Stomach (tissue), 9 donors: Measurements from ENCODE around the gene HNRNPK. TPM values are rescaled to one million over a fixed set of nuclear protein-coding genes. Genes with fewer than 3 reads are reported as not detected.

Source experiments
- DNase-seq, 2 donors: peaks; one replicate each; pipeline versions ENCODE4 v3.0.0 to v3.0.0-alpha.2; 2013 to 2019
- H3K27ac ChIP-seq, 5 donors: fragments of 200-600 bp in 4 of 5; sonication (generic) in 4 of 5; one replicate each; pipeline ENCODE4 v1.5.1; 2013 to 2019; ENCODE audit warnings: mild to moderate bottlenecking in 1 of 5, moderate library complexity in 1 of 5
- H3K27me3 ChIP-seq, 3 donors: fragments of 200-600 bp; sonication (generic); one replicate each; pipeline ENCODE4 v1.5.1; 2017 to 2019; ENCODE audit warnings: mixed run types in 1 of 3
- H3K36me3 ChIP-seq, 4 donors: fragments of 200-600 bp; sonication (generic); 1 replicate in 3 of 4; 2 replicates in 1 of 4; pipeline ENCODE4 v1.5.1; 2016 to 2019
- H3K4me1 ChIP-seq, 4 donors: fragments of 200-600 bp; sonication (generic); one replicate each; pipeline ENCODE4 v1.5.1; 2016 to 2019
- H3K4me3 ChIP-seq, 4 donors: fragments of 200-600 bp; sonication (generic) in 3 of 4; one replicate each; pipeline ENCODE4 v1.5.1; 2016 to 2019; ENCODE audit warnings: mild to moderate bottlenecking in 1 of 4
- H3K9me3 ChIP-seq, 4 donors: fragments of 200-600 bp; sonication (generic); one replicate each; pipeline ENCODE4 v1.5.1; 2016 to 2019
- EP300 ChIP-seq: sonication (generic); formaldehyde crosslinking; IDR thresholded peaks from one replicate; pipeline ENCODE4 v1.6.1; 2017; ENCODE audit warnings: antibody characterized with exemption
- POLR2A ChIP-seq, 4 donors: fragments of 450-650 bp; IDR thresholded peaks; one replicate each; pipeline ENCODE4 v1.6.1; 2016; ENCODE audit warnings: antibody characterized with exemption in 4 of 4, control low read depth in 2 of 4, mild to moderate bottlenecking in 1 of 4, moderate library complexity in 1 of 4
- POLR2AphosphoS5 ChIP-seq, 3 donors: sonication (generic); formaldehyde crosslinking; IDR thresholded peaks; one replicate each; pipeline ENCODE4 v1.6.1; 2016; ENCODE audit warnings: antibody characterized with exemption in 3 of 3
- WGBS, 5 donors: extraction: QIAGEN DNeasy Blood & Tissue Kit in 3 of 5; methylation state at CpG; one replicate each; pipeline versions ENCODE4 v1.1.5 to v1.1.7; 2013 to 2018; 5-methylcytosine and 5-hydroxymethylcytosine counted together
- intact Hi-C: fragments of 100-400 bp; cut with DNase I; formaldehyde crosslinking; loops from one replicate; pipeline ENCODE4 v1.15.1; 2023; ENCODE audit warnings: low total_unique reads
- polyA plus RNA-seq, 3 donors: library from polyadenylated mRNA; stranded (reverse); fragments of 200-250 nt; gene quantifications; one replicate each; pipeline ENCODE4 v1.2.3, GENCODE V29; 2013
- total RNA-seq, 5 donors: library from RNA; depleted of rRNA; stranded (reverse); fragments of >200 nt; gene quantifications; one replicate each; pipeline versions ENCODE4 v1.1.0 to v1.2.3, GENCODE V29; 2014 to 2016
- TF ChIP-seq, protein P1 (sequence below), 7 experiments: fragments of 450-650 bp in 4 of 7; fragments of 200-600 bp in 3 of 7; sonication (generic) in 3 of 7; IDR thresholded peaks; one replicate each; pipeline ENCODE4 v1.5.1; 2016 to 2019; ENCODE audit warnings: antibody characterized with exemption in 7 of 7, control low read depth in 2 of 7, mild to moderate bottlenecking in 1 of 7
- donor health status: healthy with polysubstance abuse.
- donor health status: Bipolar disorder and iron deficiency.
- donor health status: healthy.

HNRNPK gene
- total and polyA plus RNA-seq, 8 donors: 164 to 835 (median 257) TPM

DNA sequence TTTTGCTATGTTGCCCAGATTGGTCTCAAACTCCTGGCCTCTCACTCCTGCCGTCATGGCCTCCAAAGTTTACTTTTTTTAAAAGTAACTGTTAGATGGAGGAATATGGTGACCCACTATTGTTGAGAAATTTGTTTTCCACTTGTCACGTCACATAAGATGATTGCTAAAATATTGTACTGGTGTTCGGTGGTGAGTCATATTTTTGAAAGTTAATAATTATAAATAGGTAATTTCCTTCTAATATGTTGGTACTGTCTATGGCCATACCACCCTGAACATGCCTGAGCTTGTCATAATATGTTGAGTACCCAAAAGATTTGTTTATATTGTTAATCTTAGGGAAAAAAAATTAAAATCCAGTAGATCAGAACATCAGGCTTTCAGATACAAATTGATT, 23.2 kb upstream of the HNRNPK start:
- Histone ChIP-seq H3K4me3 (no peak overlapping the region), H3K36me3 (peaks cover 0 to 5% (median 0%) of the 10 kb centered on the region in 4 donors), H3K9me3 (no peaks in the 10 kb centered on the region), H3K27me3 (no peaks in the 10 kb centered on the region), H3K4me1 (peaks cover 0 to 18% (median 8%) of the 10 kb centered on the region in 4 donors), H3K27ac (no peak overlapping the region)
- DNase-seq: no peak
- TF ChIP-seq, protein P1, sequence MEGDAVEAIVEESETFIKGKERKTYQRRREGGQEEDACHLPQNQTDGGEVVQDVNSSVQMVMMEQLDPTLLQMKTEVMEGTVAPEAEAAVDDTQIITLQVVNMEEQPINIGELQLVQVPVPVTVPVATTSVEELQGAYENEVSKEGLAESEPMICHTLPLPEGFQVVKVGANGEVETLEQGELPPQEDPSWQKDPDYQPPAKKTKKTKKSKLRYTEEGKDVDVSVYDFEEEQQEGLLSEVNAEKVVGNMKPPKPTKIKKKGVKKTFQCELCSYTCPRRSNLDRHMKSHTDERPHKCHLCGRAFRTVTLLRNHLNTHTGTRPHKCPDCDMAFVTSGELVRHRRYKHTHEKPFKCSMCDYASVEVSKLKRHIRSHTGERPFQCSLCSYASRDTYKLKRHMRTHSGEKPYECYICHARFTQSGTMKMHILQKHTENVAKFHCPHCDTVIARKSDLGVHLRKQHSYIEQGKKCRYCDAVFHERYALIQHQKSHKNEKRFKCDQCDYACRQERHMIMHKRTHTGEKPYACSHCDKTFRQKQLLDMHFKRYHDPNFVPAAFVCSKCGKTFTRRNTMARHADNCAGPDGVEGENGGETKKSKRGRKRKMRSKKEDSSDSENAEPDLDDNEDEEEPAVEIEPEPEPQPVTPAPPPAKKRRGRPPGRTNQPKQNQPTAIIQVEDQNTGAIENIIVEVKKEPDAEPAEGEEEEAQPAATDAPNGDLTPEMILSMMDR (IDR thresholded peaks at IDR 0.05): no peak
- TF ChIP-seq EP300: no peak
- no peak for TF ChIP-seq POLR2A (IDR thresholded peaks at IDR 0.05)
- no peak for TF ChIP-seq POLR2AphosphoS5 (IDR thresholded peaks at IDR 0.05)
- intact Hi-C loops: no loop called here
- WGBS, 5 donors: 90 to 99% (median 94%) methylated on average over 3 of the region's 3 CpGs

DNA sequence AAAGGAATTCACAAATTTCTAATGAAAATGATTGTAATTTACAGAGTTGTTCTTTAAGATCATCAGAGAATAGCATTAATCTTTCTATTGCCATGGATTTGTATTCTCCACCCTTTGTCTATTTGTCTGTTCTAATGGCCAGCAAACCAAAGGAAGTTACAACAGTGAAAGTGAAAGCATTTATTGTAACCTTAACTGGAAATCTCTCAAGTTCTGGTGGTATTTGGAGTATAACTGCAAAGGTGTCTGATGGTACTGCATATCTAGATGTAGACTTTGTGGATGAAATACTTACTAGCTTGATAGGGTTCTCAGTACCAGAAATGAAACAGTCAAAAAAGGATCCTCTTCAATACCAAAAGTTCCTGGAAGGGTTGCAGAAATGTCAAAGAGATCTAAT, 22.3 kb upstream of the HNRNPK start:
- no peak for TF ChIP-seq EP300
- TF ChIP-seq, protein P1 (IDR thresholded peaks at IDR 0.05): no peak
- TF ChIP-seq POLR2AphosphoS5 (IDR thresholded peaks at IDR 0.05): no peak
- no peak for TF ChIP-seq POLR2A (IDR thresholded peaks at IDR 0.05)
- Histone ChIP-seq H3K9me3 (no peaks in the 10 kb centered on the region), H3K27ac (peak overlapping the region in 2 of 5 donors; percentile 24 to 63), H3K27me3 (no peaks in the 10 kb centered on the region), H3K4me1 (peaks cover 5 to 18% (median 11%) of the 10 kb centered on the region in 4 donors), H3K4me3 (no peak overlapping the region), H3K36me3 (peaks cover 0 to 5% (median 0%) of the 10 kb centered on the region in 4 donors)
- DNase-seq: peak in 1 of 2 donors; percentile 16
- intact Hi-C loops: no loop called here

DNA sequence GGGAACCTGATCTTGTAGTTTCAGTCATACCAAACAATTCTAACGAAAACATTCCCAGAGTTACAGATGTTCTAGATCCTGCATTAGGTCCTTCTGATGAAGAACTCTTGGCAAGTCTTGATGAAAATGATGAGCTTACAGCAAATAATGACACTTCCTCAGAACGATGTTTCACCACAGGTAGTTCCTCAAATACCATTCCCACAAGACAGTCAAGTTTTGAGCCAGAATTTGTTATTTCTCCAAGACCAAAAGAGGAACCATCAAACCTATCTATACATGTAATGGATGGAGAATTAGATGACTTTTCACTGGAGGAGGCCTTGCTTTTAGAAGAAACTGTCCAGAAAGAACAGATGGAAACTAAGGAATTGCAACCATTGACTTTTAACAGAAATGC, 21.6 kb upstream of the HNRNPK start:
- 83 to 96% (median 89%) methylated on average over 2 of the region's 2 CpGs for WGBS, 5 donors
- H3K27me3 ChIP-seq: no peaks in the 10 kb centered on the region

DNA sequence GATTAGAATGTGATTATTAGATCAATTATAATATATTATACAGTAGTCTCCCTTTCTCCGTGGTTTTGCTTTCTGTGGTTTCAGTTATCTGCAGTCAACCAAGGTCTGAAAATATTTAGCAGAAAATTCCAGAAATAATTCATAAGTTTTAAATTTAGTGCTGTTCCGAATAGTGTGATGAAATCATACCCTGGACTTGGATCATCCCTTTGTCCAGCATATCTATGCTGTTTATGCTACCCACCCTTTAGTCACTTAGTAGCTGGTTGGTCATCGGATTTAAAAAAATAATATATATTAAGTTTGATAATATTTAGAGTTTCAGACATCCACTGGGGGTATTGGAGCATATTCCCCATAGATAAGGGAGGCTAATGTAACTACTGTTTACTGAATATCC, 20.2 kb upstream of the HNRNPK start:
- no peak overlapping the region for H3K27ac ChIP-seq
- H3K9me3 ChIP-seq: no peaks in the 10 kb centered on the region
- 80 to 88% (median 83%) methylated on average over 3 of the region's 3 CpGs for WGBS, 5 donors
- DNase-seq: no peak
- H3K36me3 ChIP-seq: peaks cover 0 to 5% (median 0%) of the 10 kb centered on the region in 4 donors
- intact Hi-C loops: no loop called here
- peaks cover 5 to 20% (median 13%) of the 10 kb centered on the region in 4 donors for H3K4me1 ChIP-seq
- TF ChIP-seq, protein P1 (IDR thresholded peaks at IDR 0.05): no peak
- TF ChIP-seq EP300: no peak
- TF ChIP-seq POLR2AphosphoS5 (IDR thresholded peaks at IDR 0.05): no peak
- TF ChIP-seq POLR2A (IDR thresholded peaks at IDR 0.05): no peak
- no peaks in the 10 kb centered on the region for H3K27me3 ChIP-seq
- H3K4me3 ChIP-seq: no peak overlapping the region

More for the DNA sequence above, 21.6 kb upstream of the HNRNPK start:
- no peak for DNase-seq
- Histone ChIP-seq H3K4me1 (peaks cover 5 to 19% (median 13%) of the 10 kb centered on the region in 4 donors), H3K4me3 (no peak overlapping the region), H3K9me3 (no peaks in the 10 kb centered on the region), H3K36me3 (peaks cover 0 to 5% (median 0%) of the 10 kb centered on the region in 4 donors), H3K27ac (no peak overlapping the region)
- TF ChIP-seq POLR2A (IDR thresholded peaks at IDR 0.05): no peak
- TF ChIP-seq EP300: no peak
- TF ChIP-seq, protein P1 (IDR thresholded peaks at IDR 0.05): no peak
- TF ChIP-seq POLR2AphosphoS5 (IDR thresholded peaks at IDR 0.05): no peak
- intact Hi-C loops: no loop called here
